Neuronal stem cell (in vitro differentiated cells): ENCODE data around the gene DHH.

Experiments
- DNase-seq: peaks from one replicate; pipeline ENCODE4 v3.0.0-alpha.2; 2013; ENCODE audit warnings: low spot score
- H2AFZ ChIP-seq: one replicate; pipeline ENCODE4 v1.6.1; 2013; ENCODE audit warnings: mild to moderate bottlenecking, low read length, inconsistent platforms
- H2AK5ac ChIP-seq: 2 replicates; pipeline ENCODE4 v1.6.1; 2013; ENCODE audit warnings: low read depth, mild to moderate bottlenecking, inconsistent platforms, low read length, moderate library complexity, mixed read lengths
- H2BK120ac ChIP-seq: 2 replicates; pipeline ENCODE4 v1.6.1; 2013; ENCODE audit warnings: low read depth, mild to moderate bottlenecking, inconsistent platforms, low read length, moderate library complexity, mixed read lengths
- H2BK12ac ChIP-seq: one replicate; pipeline ENCODE4 v1.6.1; 2013; ENCODE audit warnings: low read length, inconsistent platforms
- H2BK15ac ChIP-seq: 2 replicates; pipeline ENCODE4 v1.6.1; 2013; ENCODE audit warnings: mild to moderate bottlenecking, low read length, inconsistent platforms, mixed read lengths
- H2BK5ac ChIP-seq: one replicate; pipeline ENCODE4 v1.6.1; 2013; ENCODE audit warnings: inconsistent platforms, mild to moderate bottlenecking, low read length, moderate library complexity
- H3K14ac ChIP-seq: one replicate; pipeline ENCODE4 v1.6.1; 2013; ENCODE audit warnings: low read length, inconsistent platforms
- H3K18ac ChIP-seq: 2 replicates; pipeline ENCODE4 v1.6.1; 2013; ENCODE audit warnings: low read length, inconsistent platforms
- H3K23ac ChIP-seq: 2 replicates; pipeline ENCODE4 v1.6.1; 2013; ENCODE audit warnings: low read depth, mild to moderate bottlenecking, mixed read lengths, low read length, inconsistent platforms; ENCODE audit not compliant: poor library complexity
- H3K27ac ChIP-seq: replicated peaks from 3 replicates; pipeline ENCODE4 v1.5.1; 2013; ENCODE audit warnings: low read length, inconsistent platforms
- H3K27me3 ChIP-seq, 3 experiments: 2 replicates each; pipeline ENCODE4 v1.6.1; 2013; ENCODE audit warnings: low read length in 3 of 3, mild to moderate bottlenecking in 2 of 3, inconsistent platforms in 1 of 3, low read depth in 1 of 3, mixed read lengths in 1 of 3, moderate library complexity in 1 of 3; ENCODE audit not compliant: control insufficient read depth in 3 of 3, insufficient read depth in 3 of 3
- H3K36me3 ChIP-seq, 2 donors: replicated peaks in 1 of 2; 2 replicates each; pipeline ENCODE4 v1.6.1; 2013; ENCODE audit warnings: low read length in 2 of 2; ENCODE audit not compliant: control insufficient read depth in 2 of 2, insufficient read depth in 2 of 2
- H3K4ac ChIP-seq: 2 replicates; pipeline ENCODE4 v1.6.1; 2013; ENCODE audit warnings: inconsistent platforms, mild to moderate bottlenecking, low read length, moderate library complexity
- H3K4me1 ChIP-seq, 2 donors: 1 replicate in 1 of 2; 2 replicates in 1 of 2; pipeline ENCODE4 v1.6.1; 2013; ENCODE audit warnings: low read length in 2 of 2, low read depth in 1 of 2; ENCODE audit not compliant: control insufficient read depth in 2 of 2, insufficient read depth in 1 of 2
- H3K4me2 ChIP-seq: one replicate; pipeline ENCODE4 v1.6.1; 2013; ENCODE audit warnings: mild to moderate bottlenecking, low read length, inconsistent platforms; ENCODE audit not compliant: insufficient read depth, poor library complexity, severe bottlenecking
- H3K4me3 ChIP-seq, 2 donors: 2 replicates each; pipeline ENCODE4 v1.5.1; 2013; ENCODE audit warnings: low read length in 2 of 2, mild to moderate bottlenecking in 2 of 2, inconsistent platforms in 1 of 2, moderate library complexity in 1 of 2
- H3K79me1 ChIP-seq: one replicate; pipeline ENCODE4 v1.6.1; 2013; ENCODE audit warnings: low read depth, mild to moderate bottlenecking, inconsistent platforms, low read length, moderate library complexity
- H3K9ac ChIP-seq: one replicate; pipeline ENCODE4 v1.6.1; 2013; ENCODE audit warnings: mild to moderate bottlenecking, low read depth, low read length, inconsistent platforms; ENCODE audit not compliant: poor library complexity
- H3K9me3 ChIP-seq, 2 donors: replicated peaks in 1 of 2; 2 replicates each; pipeline versions ENCODE3 to v1.6.1; 2013; ENCODE audit warnings: low read length in 2 of 2, mild to moderate bottlenecking in 2 of 2, inconsistent platforms in 1 of 2, low read depth in 1 of 2, mixed read lengths in 1 of 2, moderate library complexity in 1 of 2; ENCODE audit not compliant: control insufficient read depth in 2 of 2, insufficient read depth in 1 of 2
- H4K8ac ChIP-seq: one replicate; pipeline ENCODE4 v1.6.1; 2013; ENCODE audit warnings: low read depth, mild to moderate bottlenecking, inconsistent platforms, low read length, moderate library complexity
- H4K91ac ChIP-seq: one replicate; pipeline ENCODE4 v1.6.1; 2013; ENCODE audit warnings: low read length, low read depth, mild to moderate bottlenecking, inconsistent platforms; ENCODE audit not compliant: poor library complexity
- WGBS, 2 donors: extraction: QIAGEN DNeasy Blood & Tissue Kit; methylation state at CpG; one replicate each; pipeline ENCODE4 v1.1.7; 2013; ENCODE audit warnings: missing lambda C conversion rate in 2 of 2, mixed read lengths in 1 of 2; ENCODE audit not compliant: insufficient read length in 2 of 2, insufficient replicate concordance in 1 of 2; ENCODE audit errors: extremely low coverage in 2 of 2; 5-methylcytosine and 5-hydroxymethylcytosine counted together

The DHH gene

GRCh38 chr12:49088150-49088931 lies 6.3 kb downstream of the DHH start:
- peak overlapping the region; percentile 72 for H3K18ac ChIP-seq
- H2AFZ ChIP-seq = peak overlapping the region; percentile 70
- H3K23ac ChIP-seq = peak overlapping the region; percentile 67
- no peak overlapping the region for H2BK120ac ChIP-seq
- H3K14ac ChIP-seq = no peak overlapping the region
- H3K9ac ChIP-seq = no peak overlapping the region
- peaks cover 30 to 60% (median 54%) of the 10 kb centered on the region in 3 experiments for H3K27me3 ChIP-seq
- H2AK5ac ChIP-seq = no peak overlapping the region
- no peak overlapping the region for H3K4ac ChIP-seq
- H2BK12ac ChIP-seq = no peak overlapping the region
- H3K4me3 ChIP-seq = no peak overlapping the region
- WGBS, 2 donors = no CpG with 5 or more reads among the region's 18 CpGs
- H3K27ac ChIP-seq = no peak overlapping the region
- H3K79me1 ChIP-seq = no peaks in the 10 kb centered on the region
- peaks cover 2% of the 10 kb centered on the region in 2 donors for H3K9me3 ChIP-seq
- no peaks in the 10 kb centered on the region for H3K36me3 ChIP-seq
- peak; percentile 79 for DNase-seq
- H3K4me2 ChIP-seq = peak overlapping the region; percentile 36
- no peak overlapping the region for H4K91ac ChIP-seq
- H3K4me1 ChIP-seq = peaks cover 19 to 29% of the 10 kb centered on the region in 2 donors
- H2BK5ac ChIP-seq = no peak overlapping the region
- H2BK15ac ChIP-seq = no peak overlapping the region
- no peak overlapping the region for H4K8ac ChIP-seq

GRCh38 chr12:49086116-49086515 lies 8.5 kb downstream of the DHH start:
- H3K9me3 ChIP-seq = peaks cover 1 to 2% of the 10 kb centered on the region in 2 donors
- WGBS, 2 donors = no CpG with 5 or more reads among the region's 3 CpGs
- no peaks in the 10 kb centered on the region for H3K79me1 ChIP-seq
- H3K4me1 ChIP-seq = peaks cover 2 to 15% of the 10 kb centered on the region in 2 donors
- no peak overlapping the region for H2BK5ac ChIP-seq
- H3K27ac ChIP-seq = no peak overlapping the region
- no peak overlapping the region for H3K4me3 ChIP-seq
- H4K91ac ChIP-seq = no peak overlapping the region
- H2AK5ac ChIP-seq = no peak overlapping the region
- no peak overlapping the region for H2AFZ ChIP-seq
- no peak overlapping the region for H2BK15ac ChIP-seq
- peaks cover 26 to 50% (median 39%) of the 10 kb centered on the region in 3 experiments for H3K27me3 ChIP-seq
- no peak for DNase-seq
- no peak overlapping the region for H2BK120ac ChIP-seq
- no peak overlapping the region for H3K23ac ChIP-seq
- H2BK12ac ChIP-seq = no peak overlapping the region
- H3K18ac ChIP-seq = no peak overlapping the region
- no peak overlapping the region for H3K4ac ChIP-seq
- no peak overlapping the region for H3K4me2 ChIP-seq
- no peak overlapping the region for H3K9ac ChIP-seq
- H4K8ac ChIP-seq = no peak overlapping the region
- no peak overlapping the region for H3K14ac ChIP-seq
- no peaks in the 10 kb centered on the region for H3K36me3 ChIP-seq

GRCh38 chr12:49084438-49084837 lies 10.2 kb downstream of the DHH start:
- H4K91ac ChIP-seq = no peak overlapping the region
- H3K4ac ChIP-seq = no peak overlapping the region
- no peak overlapping the region for H3K14ac ChIP-seq
- no peak overlapping the region for H2BK15ac ChIP-seq
- H3K9ac ChIP-seq = no peak overlapping the region
- no peaks in the 10 kb centered on the region for H3K36me3 ChIP-seq
- no peak for DNase-seq
- H3K27ac ChIP-seq = no peak overlapping the region
- peaks cover 10 to 38% (median 22%) of the 10 kb centered on the region in 3 experiments for H3K27me3 ChIP-seq
- H3K4me2 ChIP-seq = no peak overlapping the region
- no peak overlapping the region for H3K23ac ChIP-seq
- H4K8ac ChIP-seq = no peak overlapping the region
- no peak overlapping the region for H2BK120ac ChIP-seq
- no peaks in the 10 kb centered on the region for H3K79me1 ChIP-seq
- no peak overlapping the region for H2BK5ac ChIP-seq
- H3K9me3 ChIP-seq = no peaks in the 10 kb centered on the region
- no peak overlapping the region for H2AFZ ChIP-seq
- H2AK5ac ChIP-seq = no peak overlapping the region
- H3K4me3 ChIP-seq = no peak overlapping the region
- no peak overlapping the region for H2BK12ac ChIP-seq
- H3K4me1 ChIP-seq = peaks cover 2 to 6% of the 10 kb centered on the region in 2 donors
- WGBS, 2 donors = no CpG with 5 or more reads among the region's 3 CpGs
- H3K18ac ChIP-seq = no peak overlapping the region

GRCh38 chr12:49079793-49080192 lies 14.8 kb downstream of the DHH start:
- Histone ChIP-seq H3K4me1 (no peaks in the 10 kb centered on the region), H4K91ac (no peak overlapping the region), H3K27me3 (peaks cover 0 to 15% (median 0%) of the 10 kb centered on the region in 3 experiments), H3K4ac (no peak overlapping the region), H2BK12ac (no peak overlapping the region), H2AK5ac (no peak overlapping the region), H3K9me3 (no peaks in the 10 kb centered on the region), H2BK120ac (no peak overlapping the region), H2BK5ac (no peak overlapping the region), H3K79me1 (no peaks in the 10 kb centered on the region), H3K18ac (no peak overlapping the region), H3K4me2 (no peak overlapping the region), H4K8ac (no peak overlapping the region), H3K14ac (no peak overlapping the region), H3K36me3 (no peaks in the 10 kb centered on the region), H3K23ac (no peak overlapping the region), H2AFZ (no peak overlapping the region), H3K27ac (no peak overlapping the region), H3K9ac (no peak overlapping the region), H3K4me3 (no peak overlapping the region), H2BK15ac (no peak overlapping the region)
- no peak for DNase-seq
- WGBS, 2 donors = no CpG with 5 or more reads among the region's 1 CpG
